Epithelial cell of umbilical artery (primary cell): ENCODE data around the gene BMP10. TPM values are rescaled to one million over a fixed set of nuclear protein-coding genes. Genes with fewer than 3 reads are reported as not detected.

Experiments
- total RNA-seq: library from RNA; depleted of rRNA; stranded (reverse); fragments of >200 nt; gene quantifications from 2 replicates; pipeline ENCODE4 v1.2.3, GENCODE V29; 2014

The BMP10 gene
- not detected in 2 replicates for total RNA-seq

GRCh38 chr2:68871159-68871764 is at the start of gene BMP10:
Gene BMP10 (minus strand): TSS chr2:68871397. CDS start chr2:68871358, 39 bp downstream.

Other genes starting within 250 kb of the BMP10 start
- not detected in 2 replicates for gene PROKR1, start 227.8 kb downstream of the BMP10 start, total RNA-seq
- gene ARHGAP25, start 136.6 kb downstream of the BMP10 start, total RNA-seq = 0.32 and 1.4 TPM in 2 replicates
- gene GKN2, start 81.5 kb upstream of the BMP10 start, total RNA-seq = not detected in 2 replicates
- not detected in 2 replicates for gene GKN1, start 103.2 kb upstream of the BMP10 start, total RNA-seq
- gene ANTXR1, start 141.8 kb upstream of the BMP10 start, total RNA-seq = 7.4 and 7.5 TPM in 2 replicates